Measurements from ENCODE around the gene LAPTM5. TPM values are rescaled to one million over a fixed set of nuclear protein-coding genes. Genes with fewer than 3 reads are reported as not detected.

Gene LAPTM5
- total and polyA plus RNA-seq, 4 donors: 18.0 to 46.2 (median 28.1) TPM

GRCh38 chr1:30763651-30764248 is 6.2 kb upstream of the LAPTM5 start (continued):
- TF ChIP-seq GABPA (IDR thresholded peaks at IDR 0.05 in 1 of 2, conservative IDR thresholded peaks at IDR 0.05 in 1 of 2): no peak

- no peak for TF ChIP-seq MAX (IDR thresholded peaks at IDR 0.05)
- no peak for TF ChIP-seq ATF3 (IDR thresholded peaks at IDR 0.05)
- TF ChIP-seq HNF4G (IDR thresholded peaks at IDR 0.05): no peak
- TF ChIP-seq RXRA (IDR thresholded peaks at IDR 0.05): no peak
Measured at GRCh38 chr1:30762930-30763650, 5.5 kb upstream of the LAPTM5 start.

GRCh38 chr1:30762152-30762929 is 4.8 kb upstream of the LAPTM5 start:
- Histone ChIP-seq H3K9ac (ENCODE audit: low read depth in 1 of 2, low read length in 2 of 2) (no peak overlapping the region), H3K27me3 (ENCODE audit: control insufficient read depth in 4 of 4, insufficient read depth in 4 of 4, low read length in 3 of 4) (no peaks in the 10 kb centered on the region), H3K27ac (ENCODE audit: low read depth in 1 of 2, low read length in 2 of 2) (no peak overlapping the region), H3K4me1 (ENCODE audit: control insufficient read depth in 4 of 4, insufficient read depth in 4 of 4, low read length in 3 of 4) (peaks cover 0 to 7% (median 0%) of the 10 kb centered on the region in 4 donors), H3K4me3 (ENCODE audit: low read depth in 1 of 3, low read length in 3 of 3) (no peak overlapping the region), H3K9me3 (ENCODE audit: control insufficient read depth in 4 of 4, low read length in 3 of 4) (no peaks in the 10 kb centered on the region), H3K36me3 (ENCODE audit: control insufficient read depth in 4 of 4, insufficient read depth in 3 of 4, low read depth in 1 of 4, low read length in 3 of 4) (no peaks in the 10 kb centered on the region)
- no peak for DNase-seq (ENCODE audit: low spot score)
- 86% methylated on average over 6 of the region's 6 CpGs for WGBS
- no peak for TF ChIP-seq RAD21 (IDR thresholded peaks at IDR 0.05)
- TF ChIP-seq RXRA (IDR thresholded peaks at IDR 0.05): no peak
- TF ChIP-seq HNF4A (conservative IDR thresholded peaks at IDR 0.05): no peak
- TF ChIP-seq TAF1 (conservative IDR thresholded peaks at IDR 0.05): no peak
- no peak for TF ChIP-seq NR2F2 (IDR thresholded peaks at IDR 0.05)
- TF ChIP-seq EGR1 (IDR thresholded peaks at IDR 0.05; ENCODE audit: low read depth in 2 of 2): no peak
- TF ChIP-seq SP1 (IDR thresholded peaks at IDR 0.05): no peak
- TF ChIP-seq ATF3 (IDR thresholded peaks at IDR 0.05): no peak
- TF ChIP-seq CTCF (IDR thresholded peaks at IDR 0.05; ENCODE audit: low read depth, low read length, missing input control): no peak
- TF ChIP-seq HNF4G (IDR thresholded peaks at IDR 0.05): no peak
- no peak for TF ChIP-seq FOXA2 (IDR thresholded peaks at IDR 0.05)
- no peak for TF ChIP-seq MAX (IDR thresholded peaks at IDR 0.05)
- no peak for TF ChIP-seq GABPA (IDR thresholded peaks at IDR 0.05 in 1 of 2, conservative IDR thresholded peaks at IDR 0.05 in 1 of 2)
- no peak for TF ChIP-seq ZBTB33 (IDR thresholded peaks at IDR 0.05)
- TF ChIP-seq YY1 (IDR thresholded peaks at IDR 0.05): no peak
- no peak for TF ChIP-seq REST (IDR thresholded peaks at IDR 0.05)
- TF ChIP-seq FOXA1 (IDR thresholded peaks at IDR 0.05): no peak
- TF ChIP-seq JUND (IDR thresholded peaks at IDR 0.05): no peak

More at GRCh38 chr1:30762930-30763650, 5.5 kb upstream of the LAPTM5 start:
- Histone ChIP-seq H3K27ac (ENCODE audit: low read depth in 1 of 2, low read length in 2 of 2) (no peak overlapping the region), H3K27me3 (ENCODE audit: control insufficient read depth in 4 of 4, insufficient read depth in 4 of 4, low read length in 3 of 4) (no peaks in the 10 kb centered on the region), H3K4me1 (ENCODE audit: control insufficient read depth in 4 of 4, insufficient read depth in 4 of 4, low read length in 3 of 4) (peaks cover 0 to 5% (median 0%) of the 10 kb centered on the region in 4 donors), H3K9me3 (ENCODE audit: control insufficient read depth in 4 of 4, low read length in 3 of 4) (no peaks in the 10 kb centered on the region), H3K4me3 (ENCODE audit: low read depth in 1 of 3, low read length in 3 of 3) (no peak overlapping the region), H3K9ac (ENCODE audit: low read depth in 1 of 2, low read length in 2 of 2) (no peak overlapping the region), H3K36me3 (ENCODE audit: control insufficient read depth in 4 of 4, insufficient read depth in 3 of 4, low read depth in 1 of 4, low read length in 3 of 4) (no peaks in the 10 kb centered on the region)
- DNase-seq (ENCODE audit: low spot score): no peak
- 91% methylated on average over 7 of the region's 7 CpGs for WGBS
